Fibroblast of the conjunctiva (primary cell): ENCODE results near the gene ABLIM3.

Experiments
- DNase-seq: peaks from one replicate; pipeline ENCODE4 v3.0.0-alpha.2; 2010; ENCODE audit warnings: low read depth

ABLIM3 gene

DNA sequence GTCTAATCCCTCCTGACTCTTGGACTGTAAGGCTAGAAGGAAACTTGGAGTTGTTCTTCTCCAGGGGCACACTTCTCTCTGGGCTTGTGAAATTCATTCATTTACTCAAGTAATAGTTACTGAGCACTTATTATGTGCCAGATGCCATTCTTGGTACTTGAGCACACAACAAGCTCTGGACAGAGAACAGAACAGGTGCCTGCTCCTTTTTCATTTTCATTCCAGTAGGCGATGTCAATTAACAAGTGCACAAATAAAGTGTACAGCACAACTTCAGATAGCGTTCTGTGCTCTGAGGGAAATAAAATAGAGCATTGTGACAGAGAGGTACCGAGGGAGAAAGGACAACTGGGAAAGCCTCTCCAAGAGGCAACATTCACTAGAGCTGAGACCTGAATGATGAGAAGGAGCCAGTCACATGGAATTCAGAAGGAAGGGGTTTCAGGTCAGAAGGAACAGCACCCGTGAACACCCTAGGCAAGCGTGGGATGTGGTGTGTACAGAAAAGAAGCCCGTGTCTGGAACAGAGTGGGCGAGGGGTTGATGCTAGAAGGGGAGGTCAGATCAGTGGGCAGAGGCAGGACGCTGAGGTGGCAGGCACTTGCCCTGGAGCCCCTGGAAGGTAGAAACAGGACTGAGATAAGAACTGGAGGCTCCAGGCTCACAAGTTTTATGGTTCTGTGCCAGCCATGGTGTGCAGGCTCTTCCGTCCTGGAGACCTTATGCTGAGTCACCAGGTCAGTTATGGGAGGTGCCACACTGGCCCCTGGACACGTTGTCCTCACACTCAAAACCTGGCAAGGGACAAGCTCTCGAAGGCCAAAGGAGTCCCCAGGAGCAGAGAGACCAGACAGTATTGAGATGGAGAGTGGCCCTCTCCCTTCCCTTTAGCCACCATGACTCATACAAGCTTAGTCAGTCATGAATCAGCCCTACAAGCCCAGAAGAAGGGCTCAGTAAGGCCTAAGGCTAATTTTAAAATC lies 7.2 kb upstream of the ABLIM3 start:
- peak; percentile 83 for DNase-seq

DNA sequence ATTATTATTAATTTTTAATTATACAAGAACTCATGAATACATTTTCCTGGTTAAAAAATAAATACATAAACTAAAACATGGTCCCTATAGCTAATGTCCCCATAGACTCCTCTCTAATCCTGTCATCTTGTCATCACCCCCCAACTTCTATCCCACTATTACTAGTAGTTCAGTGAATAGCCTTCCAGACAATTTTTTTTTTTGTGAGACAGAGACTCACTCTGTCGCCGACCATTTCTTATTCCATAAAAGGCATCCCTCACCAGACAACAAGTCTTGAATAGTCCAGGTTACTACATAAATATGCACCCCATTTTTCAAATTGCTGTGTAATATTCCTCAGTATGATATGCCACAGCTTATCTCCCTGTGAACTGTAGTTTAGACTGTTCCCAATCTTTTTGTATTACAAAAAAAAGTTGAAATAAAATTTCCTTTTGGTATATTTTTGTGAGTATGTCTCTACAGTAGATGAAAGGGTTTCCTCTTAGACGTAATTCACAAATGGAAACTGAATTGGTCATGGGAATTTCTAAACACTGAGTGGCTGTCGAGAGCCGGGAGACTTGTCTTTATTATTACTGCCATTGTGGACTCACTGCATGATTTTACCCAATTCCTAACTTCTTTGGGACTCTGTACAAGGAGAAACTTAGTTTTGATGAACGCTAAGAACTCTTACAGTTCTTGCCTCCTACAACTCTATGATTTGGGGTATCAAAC lies 6.4 kb upstream of the ABLIM3 start:
- DNase-seq = no peak

DNA sequence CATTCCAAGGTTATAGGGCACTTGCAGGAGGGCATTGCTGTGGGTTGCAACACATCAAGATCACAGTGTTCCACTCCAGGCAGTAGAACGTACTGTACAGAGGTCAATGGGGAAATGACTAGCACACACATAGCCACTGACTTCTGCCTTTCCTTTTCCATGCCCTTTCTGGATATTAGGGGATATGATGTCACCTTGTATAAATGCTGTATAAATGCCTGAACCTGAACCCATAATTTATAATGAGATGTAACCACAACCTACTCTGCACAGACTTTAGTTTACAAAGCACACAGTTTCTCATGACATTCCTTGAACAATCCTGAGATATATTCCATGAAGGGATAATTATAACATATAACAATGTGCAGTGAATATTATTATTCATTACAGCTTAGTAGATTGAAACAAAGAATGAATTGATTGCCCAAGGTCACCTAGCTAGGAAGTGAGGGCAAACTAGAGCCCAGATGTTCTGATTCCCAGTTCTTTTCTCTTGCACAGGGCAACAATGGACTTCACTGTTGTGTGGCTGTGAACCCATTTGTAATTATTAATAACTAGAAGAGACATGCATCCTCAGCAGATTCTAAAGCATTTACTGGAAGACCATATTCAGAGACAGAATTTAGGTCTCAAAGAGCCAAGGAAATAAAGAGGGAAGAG lies 5.6 kb upstream of the ABLIM3 start:
- DNase-seq = peak; percentile 84

DNA sequence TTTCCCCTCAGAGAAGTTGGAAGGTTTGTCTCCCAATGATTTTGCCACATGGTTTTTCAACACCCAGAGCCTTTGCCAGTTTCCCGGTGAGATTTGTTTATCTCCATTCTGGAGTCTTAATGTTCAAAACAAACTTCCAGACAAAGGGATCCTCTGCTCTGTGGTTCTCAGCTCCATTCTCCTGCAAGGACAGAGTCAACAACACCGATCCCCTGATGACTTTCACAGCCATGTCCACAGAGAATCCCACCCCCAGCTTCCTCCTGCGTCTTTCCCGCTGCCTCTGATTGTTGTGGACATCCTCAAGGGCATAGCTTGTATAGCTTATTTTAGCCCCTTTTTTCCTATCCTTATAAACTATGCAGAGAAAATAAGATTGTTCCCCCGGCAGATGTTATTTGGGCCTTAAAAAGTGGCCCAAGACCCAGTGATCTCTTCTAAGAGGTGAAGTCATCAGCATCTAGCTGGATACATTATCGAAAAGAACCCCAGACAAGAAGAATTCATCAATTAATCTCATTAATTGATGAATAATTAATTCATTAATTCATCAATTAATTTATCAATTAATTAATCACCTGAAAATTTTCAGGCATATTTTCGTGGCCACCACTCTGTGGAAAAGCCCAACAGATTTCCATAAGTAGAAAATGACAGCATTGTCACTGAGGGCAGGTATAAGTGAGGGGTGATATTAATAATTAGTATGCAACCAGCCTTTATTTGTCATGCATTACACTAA lies 2.9 kb upstream of the ABLIM3 start:
- no peak for DNase-seq

DNA sequence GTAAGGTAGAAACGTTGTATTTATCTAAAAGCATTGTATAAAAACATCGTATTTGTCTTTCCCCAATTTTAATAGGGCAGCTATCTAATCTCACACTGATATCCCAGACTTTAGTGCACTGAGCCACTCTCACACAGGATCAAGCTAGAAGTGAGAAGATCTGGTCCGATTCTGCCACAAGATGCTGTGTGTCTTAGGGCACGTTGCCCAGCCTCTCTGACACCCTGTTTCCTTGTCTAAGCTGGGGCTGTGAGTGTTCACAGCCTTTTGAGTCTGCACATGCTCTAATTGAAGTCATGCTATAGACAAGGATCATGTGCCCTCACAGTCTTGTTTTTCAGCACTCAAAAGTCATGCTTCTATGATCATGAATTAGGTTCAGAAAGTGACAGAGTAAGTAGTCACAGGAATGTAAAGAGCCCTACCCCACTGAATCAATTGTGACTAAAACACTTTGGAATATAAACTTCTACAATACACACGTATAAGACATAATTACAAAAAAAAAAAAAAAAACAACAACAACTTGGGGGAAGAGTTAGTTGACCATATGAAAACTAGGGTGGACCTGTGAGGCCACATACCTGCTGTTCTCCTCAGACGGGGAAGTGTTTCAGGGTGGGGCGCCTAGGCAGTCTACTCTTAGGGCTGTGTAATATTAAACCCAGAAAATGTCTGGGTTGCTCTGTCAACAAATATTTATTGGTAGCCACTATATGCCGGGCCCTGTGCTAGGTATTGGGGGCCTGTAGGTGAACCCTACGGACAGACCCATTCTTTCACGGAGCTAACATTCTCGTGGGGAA lies 893 bp upstream of the ABLIM3 start:
- DNase-seq = no peak

DNA sequence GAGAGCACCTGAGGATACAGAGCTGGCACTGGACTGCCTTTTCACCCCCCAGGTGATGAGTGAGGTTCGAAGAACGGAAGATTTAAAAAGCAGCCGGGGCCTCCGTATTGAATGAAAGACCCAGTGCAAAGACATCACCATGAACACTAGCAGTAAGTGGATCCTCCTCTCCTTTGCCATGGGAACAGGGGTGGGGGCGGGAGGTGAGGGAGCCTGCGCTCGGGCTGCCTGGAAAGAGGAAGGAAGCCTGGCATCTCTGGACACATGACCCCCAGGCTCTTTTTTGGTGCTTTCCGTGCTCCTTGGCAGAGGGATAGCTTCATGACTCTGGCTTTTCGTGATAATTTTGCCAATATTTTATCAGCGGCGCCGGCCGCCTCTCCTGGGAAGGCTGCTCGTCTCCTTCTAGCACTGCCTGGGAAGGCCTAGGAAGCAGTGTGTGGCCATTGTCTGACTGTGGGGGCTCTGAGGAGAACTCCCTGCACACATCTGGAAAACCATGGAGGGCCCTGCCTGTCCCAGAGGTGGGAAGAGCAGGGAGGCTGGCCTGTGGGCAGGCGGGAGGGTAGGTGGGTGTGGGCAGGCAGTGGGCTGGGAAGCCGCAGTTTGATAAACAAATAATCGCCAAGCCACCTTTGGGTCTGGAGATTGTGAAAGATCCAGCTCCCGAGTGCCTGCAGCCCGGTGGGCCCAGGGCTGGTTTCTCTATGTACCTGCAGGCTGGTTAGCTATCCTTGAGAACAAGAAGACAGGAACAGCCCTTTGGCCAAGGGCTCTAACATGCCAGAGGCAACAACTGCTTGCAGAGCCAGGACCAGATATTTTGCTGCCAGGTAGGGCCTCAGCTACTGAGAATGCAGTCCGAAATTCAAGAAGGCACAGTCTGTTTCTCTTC lies 911 bp downstream of the ABLIM3 start:
- DNase-seq = no peak

DNA sequence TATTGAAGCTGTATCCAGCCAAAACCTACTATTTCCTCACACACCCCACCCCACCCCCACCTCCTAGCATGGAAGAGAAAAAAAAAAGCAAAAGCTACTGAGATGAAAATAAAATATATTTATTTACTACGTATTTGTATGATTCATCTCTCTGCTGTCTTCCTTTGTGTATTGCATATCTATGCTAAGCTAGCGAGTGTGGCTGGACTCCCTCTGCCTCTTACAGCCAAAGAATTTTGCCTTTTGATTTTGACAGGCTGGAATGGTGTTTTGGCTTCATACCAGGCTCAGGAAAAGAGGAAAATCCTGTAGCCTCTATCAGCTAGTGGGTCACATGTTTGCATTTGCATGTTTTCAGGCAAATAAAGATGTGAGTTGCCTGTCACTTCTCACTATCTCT lies 2.2 kb downstream of the ABLIM3 start:
- no peak for DNase-seq

DNA sequence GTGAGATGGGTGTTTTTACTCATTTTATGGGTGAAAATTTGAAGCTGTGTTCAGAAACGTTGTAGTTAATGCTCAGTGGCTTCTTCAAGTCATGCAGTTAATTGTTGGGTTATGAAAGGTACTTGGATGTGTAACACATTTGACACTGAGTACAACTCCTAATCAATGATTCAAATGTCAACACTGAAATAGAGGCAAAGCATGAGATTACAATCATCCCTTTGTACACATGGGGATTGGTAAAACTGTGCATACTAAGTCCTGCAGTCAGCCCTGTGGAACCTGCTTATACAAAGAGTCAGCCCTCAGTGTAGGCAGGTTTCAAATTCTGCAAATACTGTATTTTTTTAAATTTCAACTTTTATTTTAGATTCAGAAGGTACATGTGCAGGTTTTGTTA lies 3.3 kb downstream of the ABLIM3 start:
- no peak for DNase-seq

DNA sequence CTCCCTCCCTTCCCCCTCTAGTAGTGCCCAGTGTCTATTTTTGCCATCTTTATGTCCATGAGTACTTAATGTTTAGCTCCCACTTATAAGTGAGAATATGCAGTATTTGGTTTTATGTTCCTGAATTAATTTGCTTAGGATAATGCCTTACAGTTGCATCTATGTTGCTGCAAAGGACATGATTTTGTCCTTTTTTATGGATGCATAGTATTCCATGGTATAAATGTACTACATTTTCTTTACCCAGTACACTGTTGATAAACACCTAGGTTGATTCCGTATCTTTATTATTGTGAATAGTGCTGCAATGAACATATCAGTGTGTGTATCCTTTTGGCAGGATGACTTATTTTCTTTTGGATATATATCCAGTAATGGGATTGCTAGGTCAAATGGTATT lies 3.8 kb downstream of the ABLIM3 start:
- DNase-seq = no peak

DNA sequence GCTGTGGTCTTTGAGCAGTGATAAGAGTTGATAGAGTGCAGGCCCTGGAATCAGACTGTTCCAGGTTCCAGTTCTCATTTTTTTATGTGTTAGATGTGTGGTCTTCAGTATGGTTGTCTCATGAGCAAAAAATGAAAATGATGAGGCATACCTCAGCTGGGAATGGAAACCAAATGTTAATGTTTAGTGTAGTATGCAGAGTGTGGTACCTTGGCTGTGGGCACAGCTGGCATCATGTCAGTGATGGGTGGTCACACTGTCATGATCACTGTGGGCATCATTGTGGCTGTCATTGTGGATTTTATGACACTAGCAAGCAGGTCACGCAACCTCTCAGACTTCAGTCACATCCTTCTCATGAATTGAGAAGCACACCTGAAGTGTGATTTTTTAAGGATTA lies 6.4 kb downstream of the ABLIM3 start:
- no peak for DNase-seq

DNA sequence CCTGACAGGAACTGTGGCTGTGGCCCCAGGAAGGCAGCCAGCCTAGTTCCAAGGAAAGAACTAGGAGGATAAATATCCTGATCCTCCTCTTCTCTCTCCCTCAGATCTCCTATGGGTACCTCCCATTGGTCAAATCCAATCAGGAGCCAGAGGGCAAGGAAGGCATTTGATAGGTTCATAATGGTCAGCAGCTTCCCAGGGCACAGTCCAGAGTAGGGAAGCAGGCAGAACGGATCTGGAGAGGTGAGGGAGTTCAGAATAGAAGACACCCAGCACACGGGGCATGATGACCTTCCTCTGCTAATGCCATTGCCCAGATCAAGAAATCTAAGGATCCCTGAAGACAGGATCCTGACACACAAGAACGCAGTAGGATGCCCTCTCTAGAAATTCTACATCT lies 8.6 kb downstream of the ABLIM3 start:
- DNase-seq = no peak

DNA sequence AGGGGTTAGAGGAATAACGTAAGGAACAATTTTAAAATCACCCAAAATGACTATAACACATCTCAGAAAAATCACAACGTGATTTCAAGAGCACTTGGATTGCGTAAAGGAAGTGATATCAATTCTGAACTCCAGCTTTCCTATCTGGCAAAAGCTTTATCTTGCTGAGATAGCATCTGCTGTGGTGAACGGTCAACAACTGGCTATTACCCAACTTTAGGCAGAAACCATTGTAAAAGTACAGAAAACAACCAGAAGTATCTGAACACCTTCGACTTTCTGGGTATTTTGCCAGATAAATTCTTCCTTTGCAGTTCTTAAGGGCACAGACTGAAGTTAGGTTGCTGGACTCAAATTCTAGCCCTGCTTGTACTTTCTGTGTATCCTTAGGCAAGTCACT lies 9.2 kb downstream of the ABLIM3 start:
- DNase-seq = no peak

DNA sequence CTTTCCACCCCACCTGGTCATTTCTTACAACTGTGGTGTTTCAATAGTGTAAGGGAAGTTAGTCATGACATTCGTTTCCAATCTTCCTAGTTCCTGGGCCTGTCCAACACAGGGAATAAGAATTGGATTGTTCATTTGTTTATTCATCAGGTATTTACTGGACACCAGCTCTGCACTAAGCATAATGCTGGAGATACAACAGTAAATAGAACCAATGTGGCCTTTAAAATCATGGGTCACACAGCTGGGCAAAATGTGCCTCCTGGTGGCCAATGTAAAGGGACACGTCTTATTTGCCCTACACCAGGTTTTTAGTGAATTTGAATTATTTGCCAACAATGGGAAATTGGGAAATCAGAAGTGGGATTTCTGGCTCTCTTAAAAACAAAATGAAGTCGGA lies 10.4 kb downstream of the ABLIM3 start:
- no peak for DNase-seq

DNA sequence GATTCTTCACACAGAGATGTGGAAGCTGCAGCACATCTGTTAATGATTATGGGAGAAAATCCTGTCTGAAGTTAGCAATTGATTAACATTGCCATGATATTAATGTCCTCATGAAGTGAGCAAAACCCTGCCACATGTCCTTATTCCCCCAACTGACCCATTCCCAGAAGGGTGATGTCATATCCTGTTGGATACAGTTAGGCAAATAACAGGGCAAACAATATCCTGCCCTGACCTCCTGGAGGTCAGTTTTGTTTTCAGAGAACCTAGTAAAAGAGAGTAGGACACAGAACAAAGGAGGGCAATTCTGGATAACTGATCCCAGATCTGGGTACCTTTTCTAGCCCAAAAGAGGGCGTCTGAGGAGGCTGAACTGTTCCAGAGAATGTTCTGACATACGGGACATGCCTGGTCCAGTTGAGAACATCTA lies 11.0 kb downstream of the ABLIM3 start:
- no peak for DNase-seq

DNA sequence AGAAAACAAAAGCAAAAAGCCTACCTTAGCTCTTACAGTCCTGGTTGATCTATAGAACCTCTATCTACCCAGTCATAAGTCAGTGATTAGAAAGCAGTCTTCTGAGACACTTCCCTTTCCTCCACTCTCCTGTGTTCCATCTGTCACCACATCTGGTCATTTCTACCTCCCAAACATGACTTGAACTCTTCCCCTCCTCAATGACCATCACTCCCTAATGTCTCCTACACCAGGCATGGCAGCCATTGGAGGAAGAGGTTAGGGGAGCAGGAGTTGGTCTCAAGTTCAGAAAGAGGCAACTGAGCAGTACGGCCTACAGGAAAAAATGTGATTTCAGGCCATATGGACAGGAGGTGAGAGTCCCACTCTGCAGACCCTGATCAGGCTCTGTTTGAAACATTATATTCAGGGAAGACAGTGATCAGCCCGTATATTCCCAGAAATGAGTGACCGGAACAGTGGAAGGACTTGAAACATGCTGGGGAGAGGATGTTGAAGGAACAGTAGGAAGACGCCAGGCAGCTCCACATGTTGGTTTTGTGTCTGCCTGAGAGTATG lies 12.0 kb downstream of the ABLIM3 start:
- DNase-seq = no peak

DNA sequence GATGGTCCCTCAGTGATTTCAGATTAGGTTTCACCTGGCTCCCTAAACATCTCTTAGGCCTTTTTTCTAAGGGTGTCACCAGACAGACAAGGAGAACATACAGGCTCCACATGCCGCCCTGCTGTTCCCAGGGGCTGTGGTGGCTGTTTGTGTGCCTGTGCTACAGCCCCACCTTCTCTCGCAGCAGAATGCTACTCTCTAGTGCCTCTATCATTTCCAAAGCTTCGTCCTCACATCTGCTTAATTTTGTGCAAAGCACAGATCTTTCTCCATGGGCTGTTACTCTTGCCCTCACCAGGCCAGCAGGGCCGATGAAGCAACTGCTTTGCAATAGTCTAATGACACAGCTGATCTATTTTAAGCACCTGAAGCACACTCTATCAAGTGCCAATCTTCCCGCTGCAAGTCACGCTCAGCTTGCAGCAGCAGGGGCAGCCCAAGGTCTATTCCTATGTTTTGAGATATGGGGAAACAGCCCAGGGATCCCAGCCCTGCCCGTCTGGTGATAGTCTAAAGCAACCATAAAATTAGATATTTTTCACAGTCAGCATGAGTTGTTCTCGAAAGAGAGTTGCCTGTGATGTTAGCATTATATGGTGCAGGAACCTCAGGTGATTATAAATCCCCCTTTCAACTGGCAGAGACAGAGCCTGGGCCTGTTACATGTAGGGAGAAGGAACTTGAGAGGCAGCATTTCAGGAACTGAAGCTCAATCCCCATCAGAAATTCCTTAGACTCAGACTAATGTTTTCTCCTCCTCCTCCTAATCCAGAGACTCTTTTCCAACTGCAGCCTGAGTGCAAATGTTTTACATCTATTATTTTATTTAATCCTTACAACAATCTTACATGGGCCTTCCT lies 12.7 kb downstream of the ABLIM3 start:
- peak; percentile 73 for DNase-seq

DNA sequence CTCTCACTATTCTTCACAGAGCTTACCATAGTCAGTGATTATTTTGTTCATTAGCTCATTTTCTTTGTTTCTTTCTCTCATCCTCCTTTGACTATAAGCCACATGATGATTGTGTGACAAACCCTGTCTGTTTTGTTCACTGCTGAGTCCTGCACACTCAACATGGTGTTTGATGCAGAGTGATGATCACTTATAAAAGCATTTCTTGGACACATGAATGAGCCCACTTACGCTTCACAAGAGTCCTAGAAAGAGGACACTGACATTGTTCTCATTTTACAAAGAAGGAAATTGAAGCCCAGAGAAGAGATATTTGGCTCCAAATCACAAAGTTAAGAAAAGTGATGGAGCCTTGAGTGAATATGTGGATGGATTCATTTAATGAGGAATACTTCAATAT lies 13.4 kb downstream of the ABLIM3 start:
- no peak for DNase-seq

DNA sequence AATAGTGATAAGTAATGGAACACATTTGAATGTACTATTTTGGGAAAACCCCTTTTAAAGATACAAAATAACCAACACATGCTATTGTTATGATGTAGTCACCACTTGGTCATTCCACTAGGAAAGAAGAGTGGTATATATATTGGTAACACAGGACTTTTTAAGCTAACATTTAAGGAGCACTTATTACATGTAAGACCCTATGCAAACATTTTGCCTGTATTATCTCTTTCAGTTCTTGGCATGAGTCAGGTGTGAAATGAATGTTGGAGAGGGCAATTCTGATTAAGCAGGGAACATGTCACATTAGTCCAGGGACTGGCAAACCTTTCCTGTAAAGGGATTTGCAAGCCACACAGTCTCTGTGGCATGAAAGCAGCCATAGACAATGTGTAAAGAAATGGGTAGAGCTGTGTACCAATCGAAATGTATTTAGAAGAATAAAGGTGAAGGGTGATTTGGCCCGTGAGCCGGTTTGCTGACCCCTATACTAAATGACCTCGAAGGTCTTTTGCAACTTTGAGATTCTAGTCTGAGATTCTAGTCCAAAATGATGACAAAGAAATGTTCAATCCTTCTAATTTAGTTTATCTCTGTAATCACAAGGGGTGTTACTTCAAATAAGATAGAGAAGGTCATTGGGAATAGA lies 15.3 kb downstream of the ABLIM3 start:
- DNase-seq = no peak
